ENCODE results near the gene SLC25A11. TPM values are rescaled to one million over a fixed set of nuclear protein-coding genes. Genes with fewer than 3 reads are reported as not detected.
A peak's percentile ranks its signal among the peaks of the same experiment; 100 is the strongest.

Gene SLC25A11
- total RNA-seq, 4 donors from 2014 or later: 28.7 to 58.9 (median 46.8) TPM

GRCh38 chr17:4970273-4970672 lies 30.4 kb upstream of the SLC25A11 start:
- H3K4me3 ChIP-seq: no peak overlapping the region
- no peaks in the 10 kb centered on the region for H3K9me3 ChIP-seq
- no peak for ATAC-seq
- WGBS, 2 donors (ENCODE audit: low coverage in 1 of 2): 60% methylated on average over 1 of the region's 8 CpGs; no CpG with 5 or more reads in 1 of the 2 donors
- H3K27me3 ChIP-seq: no peaks in the 10 kb centered on the region
- H3K27ac ChIP-seq: peak overlapping the region in 3 of 4 donors; percentile 94 to 95 (median 95)
- H3K4me1 ChIP-seq: peaks cover 3 to 78% (median 33%) of the 10 kb centered on the region in 3 donors
- no peak for TF ChIP-seq POLR2A (IDR thresholded peaks at IDR 0.05)
- TF ChIP-seq POLR2AphosphoS5 (IDR thresholded peaks at IDR 0.05): no peak
- H3K36me3 ChIP-seq: peaks cover 0 to 52% of the 10 kb centered on the region in 2 donors

GRCh38 chr17:4969551-4970173 lies 29.8 kb upstream of the SLC25A11 start:
- 51 to 61% methylated on average over 6 to 8 of the region's 16 CpGs for WGBS, 2 donors (ENCODE audit: low coverage in 1 of 2)
- H3K4me1 ChIP-seq: peaks cover 3 to 80% (median 33%) of the 10 kb centered on the region in 3 donors
- ATAC-seq: no peak
- peak overlapping the region in 1 of 2 donors; percentile 76 for H3K4me3 ChIP-seq
- H3K27ac ChIP-seq: peak overlapping the region; percentile 77 to 95 (median 94)
- no peaks in the 10 kb centered on the region for H3K27me3 ChIP-seq
- TF ChIP-seq POLR2AphosphoS5 (IDR thresholded peaks at IDR 0.05) (no peak), POLR2A (IDR thresholded peaks at IDR 0.05) (no peak), CTCF (IDR thresholded peaks at IDR 0.05) (no peak), EP300 (IDR thresholded peaks at IDR 0.05) (no peak)
- no peaks in the 10 kb centered on the region for H3K9me3 ChIP-seq
- peaks cover 0 to 49% of the 10 kb centered on the region in 2 donors for H3K36me3 ChIP-seq

DNA sequence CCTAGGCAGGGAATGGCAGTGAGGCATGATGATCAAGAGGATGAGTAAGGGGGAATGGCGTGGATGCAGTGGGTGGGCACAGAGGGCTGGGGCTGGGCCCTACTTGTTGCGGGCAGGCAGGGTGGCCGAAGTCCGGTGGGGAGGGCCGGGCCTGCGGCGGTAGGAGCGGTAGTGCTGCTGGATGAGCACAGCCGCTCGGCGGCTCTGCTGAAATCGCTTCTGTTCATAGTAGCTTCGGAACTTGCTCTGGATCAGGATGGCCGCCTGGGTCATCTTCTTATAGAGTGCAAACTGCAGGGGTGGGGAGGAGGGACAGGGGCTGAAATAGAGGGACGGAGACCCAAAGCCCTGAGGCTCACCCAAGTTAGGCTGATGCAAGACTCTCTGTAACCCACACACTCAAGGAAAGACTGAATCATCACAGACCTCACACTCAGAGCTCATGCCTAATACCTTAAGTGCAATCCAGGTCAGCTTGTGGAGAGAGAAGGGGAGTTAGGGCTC lies 29.3 kb upstream of the SLC25A11 start:
- WGBS, 2 donors (ENCODE audit: low coverage in 1 of 2): 47% methylated on average over 11 of the region's 15 CpGs; no CpG with 5 or more reads in 1 of the 2 donors
- peak overlapping the region; percentile 31 to 76 for H3K4me3 ChIP-seq
- peaks cover 0 to 43% of the 10 kb centered on the region in 2 donors for H3K36me3 ChIP-seq
- peak overlapping the region; percentile 77 to 95 (median 94) for H3K27ac ChIP-seq
- no peak for ATAC-seq
- TF ChIP-seq EP300 (IDR thresholded peaks at IDR 0.05): no peak
- TF ChIP-seq POLR2A (IDR thresholded peaks at IDR 0.05): no peak
- TF ChIP-seq POLR2AphosphoS5 (IDR thresholded peaks at IDR 0.05): peak; percentile 81
- no peak for TF ChIP-seq CTCF (IDR thresholded peaks at IDR 0.05)
- H3K27me3 ChIP-seq: no peaks in the 10 kb centered on the region
- no peaks in the 10 kb centered on the region for H3K9me3 ChIP-seq
- peaks cover 3 to 74% (median 32%) of the 10 kb centered on the region in 3 donors for H3K4me1 ChIP-seq

DNA sequence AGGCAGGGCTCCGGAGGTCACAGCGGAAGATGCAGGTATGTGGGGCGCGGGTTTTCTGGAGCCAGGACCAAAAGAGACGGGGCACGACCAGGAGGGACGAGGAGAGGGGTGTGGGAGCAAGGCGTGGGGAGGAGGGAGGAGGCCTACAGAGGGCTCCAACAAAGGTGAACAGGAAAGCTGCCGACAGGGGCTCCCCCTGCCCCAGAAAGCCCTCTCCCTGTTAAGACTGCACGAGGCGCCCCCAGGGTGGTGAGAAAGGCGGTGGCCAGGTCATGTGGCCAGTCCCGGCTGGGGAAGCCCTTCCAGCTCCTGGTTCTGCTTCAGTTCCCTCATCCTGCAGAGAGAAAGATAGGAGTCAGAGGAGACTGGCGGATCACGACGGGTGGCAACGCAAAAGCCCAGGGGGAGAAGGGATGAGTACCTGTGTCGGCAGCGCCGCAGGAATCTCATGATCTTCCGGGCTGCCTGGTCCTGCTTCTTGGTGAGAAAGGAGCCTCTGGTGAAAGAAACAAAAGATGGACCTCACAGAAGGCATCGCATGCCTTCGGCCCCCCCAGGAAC lies 28.7 kb upstream of the SLC25A11 start:
- Histone ChIP-seq H3K4me3 (peak overlapping the region; percentile 31 to 76), H3K27ac (peak overlapping the region; percentile 77 to 95 (median 94)), H3K9me3 (no peaks in the 10 kb centered on the region), H3K36me3 (peaks cover 0 to 38% of the 10 kb centered on the region in 2 donors), H3K4me1 (peaks cover 3 to 69% (median 30%) of the 10 kb centered on the region in 3 donors), H3K27me3 (no peaks in the 10 kb centered on the region)
- no peak for ATAC-seq
- WGBS, 2 donors (ENCODE audit: low coverage in 1 of 2): 20 to 27% methylated on average over 7 to 19 of the region's 23 CpGs
- TF ChIP-seq POLR2AphosphoS5 (IDR thresholded peaks at IDR 0.05): no peak
- no peak for TF ChIP-seq EP300 (IDR thresholded peaks at IDR 0.05)
- TF ChIP-seq CTCF (IDR thresholded peaks at IDR 0.05): no peak
- no peak for TF ChIP-seq POLR2A (IDR thresholded peaks at IDR 0.05)

- peak within 1 kb of the TSS; percentile 70 to 76 for H3K4me3 ChIP-seq
- H3K9me3 ChIP-seq: no peaks in the 10 kb centered on the region
- H3K27ac ChIP-seq: peak within 1 kb of the TSS; percentile 88 to 95 (median 94)
- TF ChIP-seq POLR2A (IDR thresholded peaks at IDR 0.05) (peak; percentile 48 to 62), EP300 (IDR thresholded peaks at IDR 0.05) (no peak), CTCF (IDR thresholded peaks at IDR 0.05) (peak in 3 of 4 experiments; percentile 26 to 43 (median 41)), POLR2AphosphoS5 (IDR thresholded peaks at IDR 0.05) (peak; percentile 83)
- WGBS, 2 donors (ENCODE audit: low coverage in 1 of 2): 0 to 2% methylated on average over 26 to 36 of the region's 66 CpGs
- H3K4me1 ChIP-seq: peaks cover 3 to 66% (median 30%) of the 10 kb centered on the region in 3 donors
- no peaks in the 10 kb centered on the region for H3K27me3 ChIP-seq
- H3K36me3 ChIP-seq: peaks cover 0 to 34% of the 10 kb centered on the region in 2 donors
- ATAC-seq: peak; percentile 84
Observed at GRCh38 chr17:4967539-4968485, 28.0 kb upstream of the SLC25A11 start, which contains the start of gene SPAG7. Gene SPAG7 (minus strand): TSS chr17:4967817. CDS start chr17:4967804, 13 bp downstream.

All from gastroesophageal sphincter (tissue), 4 donors.